A673 (cell line): ENCODE measurements around the gene COX6A2.

ENCODE experiments used
- CTCF ChIP-seq: fragments of 300-800, 200-600 bp; sonication (generic); conservative IDR thresholded peaks from 2 replicates; pipeline ENCODE4 v1.5.1; 2017; ENCODE audit warnings: low read depth, mild to moderate bottlenecking, antibody characterized with exemption, low read length, moderate library complexity, mixed read lengths
- EZH2 ChIP-seq: fragments of 200-600 bp; sonication (generic); IDR thresholded peaks from 2 replicates; pipeline ENCODE4 v1.6.1; 2017; ENCODE audit warnings: borderline replicate concordance, low read depth, mild to moderate bottlenecking, mixed read lengths, antibody characterized with exemption, low read length; ENCODE audit not compliant: poor library complexity, severe bottlenecking

GRCh38 chr16:31428638-31429247, 583 bp upstream of the COX6A2 start:
- TF ChIP-seq EZH2 (no peak), CTCF (no peak)
